Neuronal stem cell (in vitro differentiated cells): ENCODE results near the gene TRPM8.

Experiments used
- DNase-seq: peaks from one replicate; pipeline ENCODE4 v3.0.0-alpha.2; 2013; ENCODE audit warnings: low spot score
- H2AFZ ChIP-seq: one replicate; pipeline ENCODE4 v1.6.1; 2013; ENCODE audit warnings: mild to moderate bottlenecking, low read length, inconsistent platforms
- H2AK5ac ChIP-seq: 2 replicates; pipeline ENCODE4 v1.6.1; 2013; ENCODE audit warnings: low read depth, mild to moderate bottlenecking, inconsistent platforms, low read length, moderate library complexity, mixed read lengths
- H2BK120ac ChIP-seq: 2 replicates; pipeline ENCODE4 v1.6.1; 2013; ENCODE audit warnings: low read depth, mild to moderate bottlenecking, inconsistent platforms, low read length, moderate library complexity, mixed read lengths
- H2BK12ac ChIP-seq: one replicate; pipeline ENCODE4 v1.6.1; 2013; ENCODE audit warnings: low read length, inconsistent platforms
- H2BK15ac ChIP-seq: 2 replicates; pipeline ENCODE4 v1.6.1; 2013; ENCODE audit warnings: mild to moderate bottlenecking, low read length, inconsistent platforms, mixed read lengths
- H2BK5ac ChIP-seq: one replicate; pipeline ENCODE4 v1.6.1; 2013; ENCODE audit warnings: inconsistent platforms, mild to moderate bottlenecking, low read length, moderate library complexity
- H3K14ac ChIP-seq: one replicate; pipeline ENCODE4 v1.6.1; 2013; ENCODE audit warnings: low read length, inconsistent platforms
- H3K18ac ChIP-seq: 2 replicates; pipeline ENCODE4 v1.6.1; 2013; ENCODE audit warnings: low read length, inconsistent platforms
- H3K23ac ChIP-seq: 2 replicates; pipeline ENCODE4 v1.6.1; 2013; ENCODE audit warnings: low read depth, mild to moderate bottlenecking, mixed read lengths, low read length, inconsistent platforms; ENCODE audit not compliant: poor library complexity
- H3K27ac ChIP-seq: replicated peaks from 3 replicates; pipeline ENCODE4 v1.5.1; 2013; ENCODE audit warnings: low read length, inconsistent platforms
- H3K27me3 ChIP-seq, 3 experiments: 2 replicates each; pipeline ENCODE4 v1.6.1; 2013; ENCODE audit warnings: low read length in 3 of 3, mild to moderate bottlenecking in 2 of 3, inconsistent platforms in 1 of 3, low read depth in 1 of 3, mixed read lengths in 1 of 3, moderate library complexity in 1 of 3; ENCODE audit not compliant: control insufficient read depth in 3 of 3, insufficient read depth in 3 of 3
- H3K36me3 ChIP-seq, 2 donors: replicated peaks in 1 of 2; 2 replicates each; pipeline ENCODE4 v1.6.1; 2013; ENCODE audit warnings: low read length in 2 of 2; ENCODE audit not compliant: control insufficient read depth in 2 of 2, insufficient read depth in 2 of 2
- H3K4ac ChIP-seq: 2 replicates; pipeline ENCODE4 v1.6.1; 2013; ENCODE audit warnings: inconsistent platforms, mild to moderate bottlenecking, low read length, moderate library complexity
- H3K4me1 ChIP-seq, 2 donors: 1 replicate in 1 of 2; 2 replicates in 1 of 2; pipeline ENCODE4 v1.6.1; 2013; ENCODE audit warnings: low read length in 2 of 2, low read depth in 1 of 2; ENCODE audit not compliant: control insufficient read depth in 2 of 2, insufficient read depth in 1 of 2
- H3K4me2 ChIP-seq: one replicate; pipeline ENCODE4 v1.6.1; 2013; ENCODE audit warnings: mild to moderate bottlenecking, low read length, inconsistent platforms; ENCODE audit not compliant: insufficient read depth, poor library complexity, severe bottlenecking
- H3K4me3 ChIP-seq, 2 donors: 2 replicates each; pipeline ENCODE4 v1.5.1; 2013; ENCODE audit warnings: low read length in 2 of 2, mild to moderate bottlenecking in 2 of 2, inconsistent platforms in 1 of 2, moderate library complexity in 1 of 2
- H3K79me1 ChIP-seq: one replicate; pipeline ENCODE4 v1.6.1; 2013; ENCODE audit warnings: low read depth, mild to moderate bottlenecking, inconsistent platforms, low read length, moderate library complexity
- H3K9ac ChIP-seq: one replicate; pipeline ENCODE4 v1.6.1; 2013; ENCODE audit warnings: mild to moderate bottlenecking, low read depth, low read length, inconsistent platforms; ENCODE audit not compliant: poor library complexity
- H3K9me3 ChIP-seq, 2 donors: replicated peaks in 1 of 2; 2 replicates each; pipeline versions ENCODE3 to v1.6.1; 2013; ENCODE audit warnings: low read length in 2 of 2, mild to moderate bottlenecking in 2 of 2, inconsistent platforms in 1 of 2, low read depth in 1 of 2, mixed read lengths in 1 of 2, moderate library complexity in 1 of 2; ENCODE audit not compliant: control insufficient read depth in 2 of 2, insufficient read depth in 1 of 2
- H4K8ac ChIP-seq: one replicate; pipeline ENCODE4 v1.6.1; 2013; ENCODE audit warnings: low read depth, mild to moderate bottlenecking, inconsistent platforms, low read length, moderate library complexity
- H4K91ac ChIP-seq: one replicate; pipeline ENCODE4 v1.6.1; 2013; ENCODE audit warnings: low read length, low read depth, mild to moderate bottlenecking, inconsistent platforms; ENCODE audit not compliant: poor library complexity
- WGBS, 2 donors: extraction: QIAGEN DNeasy Blood & Tissue Kit; methylation state at CpG; one replicate each; pipeline ENCODE4 v1.1.7; 2013; ENCODE audit warnings: missing lambda C conversion rate in 2 of 2, mixed read lengths in 1 of 2; ENCODE audit not compliant: insufficient read length in 2 of 2, insufficient replicate concordance in 1 of 2; ENCODE audit errors: extremely low coverage in 2 of 2; 5-methylcytosine and 5-hydroxymethylcytosine counted together

The TRPM8 gene

DNA sequence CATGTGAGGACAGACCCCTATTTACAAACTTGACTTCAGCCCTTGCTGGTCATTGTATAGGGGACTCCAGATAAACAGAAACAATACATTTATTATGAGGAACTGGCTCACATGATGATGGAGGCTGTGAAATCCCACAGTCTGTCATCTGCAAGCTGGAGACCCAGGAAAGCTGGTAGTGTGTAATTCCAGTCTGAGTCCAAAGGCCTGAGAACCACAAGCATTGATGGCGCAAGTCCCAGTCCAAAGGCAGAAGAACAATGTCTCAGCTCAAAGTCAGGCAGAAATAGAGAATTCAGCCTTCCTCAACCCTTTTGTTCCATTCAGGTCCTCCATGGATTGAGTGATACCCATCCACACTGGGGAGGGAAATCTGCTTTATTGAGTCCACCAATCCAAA, 105.3 kb downstream of the TRPM8 start:
- no peak overlapping the region for H3K9ac ChIP-seq
- no peak overlapping the region for H4K91ac ChIP-seq
- no peaks in the 10 kb centered on the region for H3K36me3 ChIP-seq
- no peaks in the 10 kb centered on the region for H3K27me3 ChIP-seq
- no peaks in the 10 kb centered on the region for H3K79me1 ChIP-seq
- WGBS, 2 donors = no CpG with 5 or more reads among the region's 1 CpG
- H3K18ac ChIP-seq = no peak overlapping the region
- no peak overlapping the region for H3K14ac ChIP-seq
- no peak overlapping the region for H3K4ac ChIP-seq
- H3K9me3 ChIP-seq = peaks cover 0 to 2% of the 10 kb centered on the region in 2 donors
- no peak overlapping the region for H3K27ac ChIP-seq
- H2AK5ac ChIP-seq = no peak overlapping the region
- no peak overlapping the region for H3K4me2 ChIP-seq
- H2BK120ac ChIP-seq = no peak overlapping the region
- no peak for DNase-seq
- H3K23ac ChIP-seq = no peak overlapping the region
- H2BK5ac ChIP-seq = no peak overlapping the region
- no peak overlapping the region for H3K4me3 ChIP-seq
- no peak overlapping the region for H2AFZ ChIP-seq
- peaks cover 2 to 3% of the 10 kb centered on the region in 2 donors for H3K4me1 ChIP-seq
- H2BK15ac ChIP-seq = no peak overlapping the region
- no peak overlapping the region for H2BK12ac ChIP-seq
- H4K8ac ChIP-seq = no peak overlapping the region

GRCh38 chr2:234024304-234024703, 107.1 kb downstream of the TRPM8 start:
- H3K4ac ChIP-seq = no peak overlapping the region
- no peak overlapping the region for H2AK5ac ChIP-seq
- H2BK15ac ChIP-seq = no peak overlapping the region
- DNase-seq = no peak
- H3K36me3 ChIP-seq = no peaks in the 10 kb centered on the region
- H2BK5ac ChIP-seq = no peak overlapping the region
- no peak overlapping the region for H2AFZ ChIP-seq
- H3K79me1 ChIP-seq = no peaks in the 10 kb centered on the region
- no peak overlapping the region for H3K9ac ChIP-seq
- H4K8ac ChIP-seq = no peak overlapping the region
- no CpG with 5 or more reads among the region's 29 CpGs for WGBS, 2 donors
- H2BK120ac ChIP-seq = no peak overlapping the region
- no peak overlapping the region for H3K27ac ChIP-seq
- H3K18ac ChIP-seq = no peak overlapping the region
- H4K91ac ChIP-seq = no peak overlapping the region
- H3K27me3 ChIP-seq = no peaks in the 10 kb centered on the region
- no peak overlapping the region for H3K14ac ChIP-seq
- H3K9me3 ChIP-seq = peaks cover 0 to 2% of the 10 kb centered on the region in 2 donors
- H3K4me1 ChIP-seq = peaks cover 2 to 3% of the 10 kb centered on the region in 2 donors
- no peak overlapping the region for H3K4me3 ChIP-seq
- no peak overlapping the region for H2BK12ac ChIP-seq
- no peak overlapping the region for H3K4me2 ChIP-seq
- no peak overlapping the region for H3K23ac ChIP-seq

DNA sequence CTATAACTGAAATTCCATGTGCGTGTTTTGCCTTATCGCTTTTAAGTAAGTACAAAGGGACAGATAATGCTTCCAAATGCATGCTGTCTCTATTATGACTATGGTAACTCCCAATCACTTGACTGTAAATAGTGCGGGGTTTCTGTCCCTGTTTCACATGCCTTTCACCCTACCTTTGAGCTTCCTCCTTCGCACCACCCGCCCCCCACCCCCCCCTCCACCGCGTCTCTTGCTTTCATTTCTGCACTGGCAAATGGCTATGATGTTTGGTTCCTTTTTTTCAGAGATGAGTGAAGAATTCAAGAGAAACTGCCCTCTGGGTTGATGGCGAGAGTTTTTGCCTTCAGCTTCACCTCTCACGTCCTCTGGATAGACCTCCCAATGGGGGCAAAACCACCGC, 108.3 kb downstream of the TRPM8 start:
- Histone ChIP-seq H3K27me3 (no peaks in the 10 kb centered on the region), H3K9ac (no peak overlapping the region), H2AK5ac (no peak overlapping the region), H3K36me3 (no peaks in the 10 kb centered on the region), H3K23ac (no peak overlapping the region), H4K91ac (no peak overlapping the region), H2AFZ (peak overlapping the region; percentile 15), H3K4me3 (no peak overlapping the region), H3K4ac (no peak overlapping the region), H3K9me3 (peaks cover 0 to 2% of the 10 kb centered on the region in 2 donors), H4K8ac (no peak overlapping the region), H2BK12ac (no peak overlapping the region), H2BK120ac (no peak overlapping the region), H3K27ac (no peak overlapping the region), H2BK5ac (no peak overlapping the region), H3K79me1 (no peaks in the 10 kb centered on the region), H3K18ac (no peak overlapping the region), H3K4me2 (no peak overlapping the region), H3K14ac (no peak overlapping the region), H2BK15ac (no peak overlapping the region), H3K4me1 (peaks cover 2 to 3% of the 10 kb centered on the region in 2 donors)
- no CpG with 5 or more reads among the region's 10 CpGs for WGBS, 2 donors
- DNase-seq = no peak

DNA sequence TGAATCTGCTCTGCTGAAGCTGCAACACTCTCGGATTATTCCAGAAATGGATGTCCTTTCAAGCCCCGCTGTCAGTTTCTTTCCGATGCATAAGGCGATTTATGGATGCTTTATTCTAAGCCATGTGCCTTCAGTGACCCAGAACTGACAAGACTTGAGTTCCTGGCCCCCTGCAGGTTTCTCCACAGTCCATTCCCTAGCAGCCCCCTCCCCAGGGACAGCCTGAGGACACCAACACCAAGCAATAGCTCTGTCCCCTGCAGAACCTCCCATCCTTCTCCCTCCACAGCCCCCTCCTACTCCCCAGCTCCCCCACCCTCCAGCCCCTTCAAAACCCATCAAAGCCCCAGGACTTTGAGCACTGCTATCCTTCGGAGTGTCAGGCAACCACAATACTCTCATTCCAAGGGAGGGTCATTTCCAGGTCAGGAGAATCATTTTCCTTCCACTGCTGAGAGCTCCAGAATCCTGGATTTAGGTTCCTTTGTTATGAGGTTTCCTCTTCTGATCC, 108.8 kb downstream of the TRPM8 start:
- H3K14ac ChIP-seq = no peak overlapping the region
- no peak overlapping the region for H2BK120ac ChIP-seq
- H3K23ac ChIP-seq = no peak overlapping the region
- no peak overlapping the region for H2BK15ac ChIP-seq
- H3K18ac ChIP-seq = no peak overlapping the region
- no CpG with 5 or more reads among the region's 5 CpGs for WGBS, 2 donors
- no peak overlapping the region for H3K4ac ChIP-seq
- no peak overlapping the region for H3K9ac ChIP-seq
- H4K91ac ChIP-seq = no peak overlapping the region
- no peak overlapping the region for H4K8ac ChIP-seq
- no peak for DNase-seq
- no peak overlapping the region for H2AK5ac ChIP-seq
- no peak overlapping the region for H3K27ac ChIP-seq
- no peaks in the 10 kb centered on the region for H3K79me1 ChIP-seq
- peak overlapping the region; percentile 15 for H2AFZ ChIP-seq
- H3K27me3 ChIP-seq = no peaks in the 10 kb centered on the region
- H2BK12ac ChIP-seq = no peak overlapping the region
- no peak overlapping the region for H3K4me3 ChIP-seq
- H2BK5ac ChIP-seq = no peak overlapping the region
- no peaks in the 10 kb centered on the region for H3K36me3 ChIP-seq
- H3K4me1 ChIP-seq = peaks cover 2 to 3% of the 10 kb centered on the region in 2 donors
- no peak overlapping the region for H3K4me2 ChIP-seq
- peaks cover 0 to 2% of the 10 kb centered on the region in 2 donors for H3K9me3 ChIP-seq
